Body of pancreas (tissue), 4 donors: ENCODE results near the gene DTNB.

Source experiments
- CTCF ChIP-seq, 7 experiments: fragments of 450-650 bp in 4 of 7; fragments of 200-600 bp in 3 of 7; sonication (generic) in 3 of 7; IDR thresholded peaks; one replicate each; pipeline ENCODE4 v1.5.1; 2016 to 2019; ENCODE audit warnings: antibody characterized with exemption in 7 of 7
- POLR2A ChIP-seq, 3 donors: fragments of 450-650 bp; IDR thresholded peaks; one replicate each; pipeline ENCODE4 v1.6.1; 2016; ENCODE audit warnings: antibody characterized with exemption in 3 of 3, mild to moderate bottlenecking in 2 of 3

DNA sequence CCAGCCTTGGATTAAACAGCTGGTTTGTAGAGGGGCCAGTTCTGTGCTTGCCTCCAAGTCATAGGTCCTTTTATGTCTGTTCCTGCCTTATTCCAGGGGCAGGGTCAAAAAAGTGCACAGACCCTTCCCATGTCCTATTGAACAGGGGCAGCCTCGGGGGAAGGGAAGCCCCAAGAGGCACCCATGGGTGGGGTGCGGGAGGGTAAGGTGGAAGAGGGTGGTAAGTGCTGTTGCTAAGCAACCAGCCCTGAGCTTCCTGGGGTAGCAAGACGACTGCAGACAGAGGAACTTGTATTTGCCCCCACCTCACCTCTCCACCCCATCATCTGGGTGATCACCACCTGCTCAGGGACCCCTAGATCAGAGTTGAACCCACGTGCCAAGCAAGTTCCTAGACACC, 339.4 kb downstream of the DTNB start:
- TF ChIP-seq CTCF (IDR thresholded peaks at IDR 0.05) (no peak), POLR2A (IDR thresholded peaks at IDR 0.05) (no peak)
